ENCODE data around the gene GALNT8.

Gene GALNT8

GRCh38 chr12:4786795-4787194 is 66.6 kb downstream of the GALNT8 start:
- peak; percentile 23 for FAIRE-seq
- DNase-seq (ENCODE audit: insufficient read length, low spot score) = no peak
- no peak for TF ChIP-seq SPI1 (IDR thresholded peaks at IDR 0.05; ENCODE audit: low read depth, low read length)

- FAIRE-seq (no peak), DNase-seq (ENCODE audit: insufficient read length, low spot score) (no peak)
- TF ChIP-seq POU2F2 (IDR thresholded peaks at IDR 0.05; ENCODE audit: low read depth, low read length) (no peak), TAF1 (IDR thresholded peaks at IDR 0.05; ENCODE audit: low read depth, low read length) (no peak), POLR2A (IDR thresholded peaks at IDR 0.05; ENCODE audit: low read depth, low read length) (no peak), SPI1 (IDR thresholded peaks at IDR 0.05; ENCODE audit: low read depth, low read length) (no peak), POLR2AphosphoS5 (IDR thresholded peaks at IDR 0.05; ENCODE audit: low read depth, low read length) (no peak), PAX5 (IDR thresholded peaks at IDR 0.05; ENCODE audit: insufficient read depth, low read length, severe bottlenecking) (no peak)
These were observed 67.8 kb downstream of the GALNT8 start for GRCh38 chr12:4787965-4788364.

DNA sequence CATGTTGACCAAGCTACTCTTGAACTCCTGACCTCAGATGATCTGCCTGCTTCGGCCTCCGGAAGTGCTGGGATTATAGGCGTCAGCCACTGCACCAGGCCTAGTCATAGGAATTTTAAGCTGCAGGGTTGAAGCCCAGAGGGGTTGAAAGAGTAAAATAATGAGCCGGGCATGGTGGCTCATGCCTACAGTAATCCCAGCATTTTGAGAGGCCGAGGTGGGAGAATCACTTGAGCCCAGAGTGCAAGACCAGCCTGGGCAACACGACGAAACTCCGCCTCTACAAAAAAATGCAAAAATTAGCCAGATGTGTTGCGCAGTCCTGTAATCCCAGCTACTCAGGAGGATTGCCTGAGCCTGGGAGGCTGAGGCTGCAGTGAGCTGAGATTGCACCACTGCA is 69.6 kb downstream of the GALNT8 start:
- no peak for TF ChIP-seq SPI1 (IDR thresholded peaks at IDR 0.05; ENCODE audit: low read depth, low read length)
- TF ChIP-seq POU2F2 (IDR thresholded peaks at IDR 0.05; ENCODE audit: low read depth, low read length) = no peak
- TF ChIP-seq PAX5 (IDR thresholded peaks at IDR 0.05; ENCODE audit: insufficient read depth, low read length, severe bottlenecking) = no peak
- no peak for TF ChIP-seq POLR2A (IDR thresholded peaks at IDR 0.05; ENCODE audit: low read depth, low read length)
- no peak for TF ChIP-seq POLR2AphosphoS5 (IDR thresholded peaks at IDR 0.05; ENCODE audit: low read depth, low read length)
- no peak for TF ChIP-seq TAF1 (IDR thresholded peaks at IDR 0.05; ENCODE audit: low read depth, low read length)
- FAIRE-seq (no peak), DNase-seq (ENCODE audit: insufficient read length, low spot score) (no peak)

- no peak for TF ChIP-seq POLR2A (IDR thresholded peaks at IDR 0.05; ENCODE audit: low read depth, low read length)
- TF ChIP-seq TAF1 (IDR thresholded peaks at IDR 0.05; ENCODE audit: low read depth, low read length) = no peak
- no peak for TF ChIP-seq PAX5 (IDR thresholded peaks at IDR 0.05; ENCODE audit: insufficient read depth, low read length, severe bottlenecking)
- no peak for TF ChIP-seq POU2F2 (IDR thresholded peaks at IDR 0.05; ENCODE audit: low read depth, low read length)
- TF ChIP-seq SPI1 (IDR thresholded peaks at IDR 0.05; ENCODE audit: low read depth, low read length) = no peak
- TF ChIP-seq POLR2AphosphoS5 (IDR thresholded peaks at IDR 0.05; ENCODE audit: low read depth, low read length) = no peak
- FAIRE-seq = no peak
- no peak for DNase-seq (ENCODE audit: insufficient read length, low spot score)
These were observed 71.3 kb downstream of the GALNT8 start for GRCh38 chr12:4791497-4791896.

- no peak for TF ChIP-seq PAX5 (IDR thresholded peaks at IDR 0.05; ENCODE audit: insufficient read depth, low read length, severe bottlenecking)
- no peak for TF ChIP-seq SPI1 (IDR thresholded peaks at IDR 0.05; ENCODE audit: low read depth, low read length)
- no peak for TF ChIP-seq POLR2A (IDR thresholded peaks at IDR 0.05; ENCODE audit: low read depth, low read length)
- TF ChIP-seq POLR2AphosphoS5 (IDR thresholded peaks at IDR 0.05; ENCODE audit: low read depth, low read length) = no peak
- no peak for TF ChIP-seq POU2F2 (IDR thresholded peaks at IDR 0.05; ENCODE audit: low read depth, low read length)
- no peak for DNase-seq (ENCODE audit: insufficient read length, low spot score)
- no peak for FAIRE-seq
These were observed 74.3 kb downstream of the GALNT8 start for GRCh38 chr12:4794491-4794890.

DNA sequence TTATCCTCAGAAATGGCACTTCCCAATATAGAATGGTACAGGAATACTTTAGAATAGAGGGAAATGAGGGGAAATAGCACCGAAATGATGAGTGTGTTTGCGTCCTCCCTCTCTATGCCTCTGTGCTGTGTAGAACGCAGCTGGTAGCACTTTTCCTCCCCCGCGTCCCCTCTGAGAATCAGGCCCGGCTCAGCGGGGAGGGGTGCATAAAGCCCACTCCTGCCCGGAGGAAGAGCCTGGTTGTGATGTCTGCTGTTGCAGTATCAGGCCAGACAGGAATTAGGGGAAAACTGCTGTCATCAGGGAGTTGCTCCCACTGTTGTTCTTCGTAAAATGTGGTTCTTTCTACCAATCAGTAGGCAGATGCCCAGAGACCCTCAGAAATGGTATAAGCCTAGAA is 76.0 kb downstream of the GALNT8 start:
- FAIRE-seq (no peak), DNase-seq (ENCODE audit: insufficient read length, low spot score) (no peak)
- no peak for TF ChIP-seq POLR2AphosphoS5 (IDR thresholded peaks at IDR 0.05; ENCODE audit: low read depth, low read length)

DNA sequence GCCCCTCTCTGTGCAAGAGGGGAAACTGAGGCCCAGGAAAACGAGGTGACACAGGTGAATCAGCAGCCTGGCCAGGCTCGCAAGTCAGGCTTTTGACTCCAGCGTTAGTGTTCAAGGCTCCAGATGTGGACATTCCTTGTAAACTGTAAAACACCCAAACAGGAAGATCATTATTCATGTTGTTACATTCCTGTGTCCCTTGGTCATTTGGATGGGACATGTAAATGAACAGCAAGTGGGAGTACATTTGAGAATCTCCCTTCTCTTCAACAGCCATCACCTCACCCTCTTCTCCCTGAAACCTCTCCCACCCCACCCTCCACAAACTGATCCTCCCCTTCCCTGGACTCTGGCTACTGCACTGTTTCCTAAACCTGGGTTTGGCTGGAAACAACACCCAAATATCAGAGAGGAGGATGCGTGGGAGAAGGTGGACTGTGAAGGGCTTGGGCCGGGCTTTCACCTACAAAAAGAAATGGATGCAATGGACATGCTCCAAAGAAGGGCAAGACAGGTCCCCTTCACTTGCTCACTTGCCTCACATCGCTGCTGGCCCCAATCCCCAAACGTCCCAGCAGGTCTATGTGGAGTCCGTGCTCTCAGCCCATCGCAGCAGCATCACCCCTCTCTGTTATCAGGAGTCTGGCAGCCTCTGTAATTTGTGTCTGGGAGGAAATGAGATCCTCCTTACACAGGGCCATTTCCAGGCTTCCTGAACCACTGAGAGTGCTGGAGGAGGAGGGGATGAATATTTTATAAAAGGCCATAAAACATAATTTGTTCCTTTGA is 76.7 kb downstream of the GALNT8 start:
- TF ChIP-seq POU2F2 (IDR thresholded peaks at IDR 0.05; ENCODE audit: low read depth, low read length) (no peak), TAF1 (IDR thresholded peaks at IDR 0.05; ENCODE audit: low read depth, low read length) (no peak), SPI1 (IDR thresholded peaks at IDR 0.05; ENCODE audit: low read depth, low read length) (no peak), PAX5 (IDR thresholded peaks at IDR 0.05; ENCODE audit: insufficient read depth, low read length, severe bottlenecking) (no peak), POLR2A (IDR thresholded peaks at IDR 0.05; ENCODE audit: low read depth, low read length) (no peak), POLR2AphosphoS5 (IDR thresholded peaks at IDR 0.05; ENCODE audit: low read depth, low read length) (no peak)
- no peak for FAIRE-seq
- DNase-seq (ENCODE audit: insufficient read length, low spot score) = no peak

- FAIRE-seq (peak; percentile 81), DNase-seq (ENCODE audit: insufficient read length, low spot score) (no peak)
- TF ChIP-seq POLR2A (IDR thresholded peaks at IDR 0.05; ENCODE audit: low read depth, low read length) (no peak), POLR2AphosphoS5 (IDR thresholded peaks at IDR 0.05; ENCODE audit: low read depth, low read length) (no peak), SPI1 (IDR thresholded peaks at IDR 0.05; ENCODE audit: low read depth, low read length) (no peak), POU2F2 (IDR thresholded peaks at IDR 0.05; ENCODE audit: low read depth, low read length) (no peak), TAF1 (IDR thresholded peaks at IDR 0.05; ENCODE audit: low read depth, low read length) (no peak), PAX5 (IDR thresholded peaks at IDR 0.05; ENCODE audit: insufficient read depth, low read length, severe bottlenecking) (no peak)
These were observed 80.4 kb downstream of the GALNT8 start for GRCh38 chr12:4800555-4800954.

GRCh38 chr12:4802841-4803240 is 82.6 kb downstream of the GALNT8 start:
- no peak for DNase-seq (ENCODE audit: insufficient read length, low spot score)
- no peak for FAIRE-seq
- TF ChIP-seq POLR2A (IDR thresholded peaks at IDR 0.05; ENCODE audit: low read depth, low read length) (no peak), SPI1 (IDR thresholded peaks at IDR 0.05; ENCODE audit: low read depth, low read length) (peak; percentile 44), POLR2AphosphoS5 (IDR thresholded peaks at IDR 0.05; ENCODE audit: low read depth, low read length) (no peak)

- TF ChIP-seq TAF1 (IDR thresholded peaks at IDR 0.05; ENCODE audit: low read depth, low read length) = no peak
- TF ChIP-seq POU2F2 (IDR thresholded peaks at IDR 0.05; ENCODE audit: low read depth, low read length) = no peak
- no peak for TF ChIP-seq SPI1 (IDR thresholded peaks at IDR 0.05; ENCODE audit: low read depth, low read length)
- TF ChIP-seq PAX5 (IDR thresholded peaks at IDR 0.05; ENCODE audit: insufficient read depth, low read length, severe bottlenecking) = no peak
- no peak for TF ChIP-seq POLR2AphosphoS5 (IDR thresholded peaks at IDR 0.05; ENCODE audit: low read depth, low read length)
- no peak for TF ChIP-seq POLR2A (IDR thresholded peaks at IDR 0.05; ENCODE audit: low read depth, low read length)
- no peak for FAIRE-seq
These were observed 86.4 kb downstream of the GALNT8 start for GRCh38 chr12:4806439-4807115.

More at GRCh38 chr12:4806439-4807115, 86.4 kb downstream of the GALNT8 start:
- DNase-seq (ENCODE audit: insufficient read length, low spot score) = no peak
